WTC11 (cell line): ENCODE data around the gene LRATD1.

Experiments
- ATF2 ChIP-seq: sonication (generic); formaldehyde crosslinking; IDR thresholded peaks from 2 replicates; pipeline ENCODE4 v1.8.1; 2022; ENCODE audit warnings: low read depth, missing genetic modification reagents, borderline replicate concordance
- CTCF ChIP-seq: fragments of 200-600 bp; IDR thresholded peaks from 2 replicates; pipeline ENCODE4 v1.8.0; 2022; ENCODE audit warnings: antibody characterized with exemption
- ELF4 ChIP-seq: sonication (generic); formaldehyde crosslinking; IDR thresholded peaks from 2 replicates; pipeline ENCODE4 v1.8.1; 2022; ENCODE audit warnings: low read depth, mild to moderate bottlenecking, moderate library complexity, missing genetic modification reagents
- ESRRA ChIP-seq: sonication (generic); formaldehyde crosslinking; IDR thresholded peaks from 2 replicates; pipeline ENCODE4 v1.8.1; 2022; ENCODE audit warnings: mild to moderate bottlenecking, missing genetic modification reagents, borderline replicate concordance
- FOXP1 ChIP-seq: sonication (generic); formaldehyde crosslinking; IDR thresholded peaks from 2 replicates; pipeline ENCODE4 v1.8.0; 2022; ENCODE audit warnings: missing genetic modification reagents, mild to moderate bottlenecking, moderate library complexity, borderline replicate concordance
- GABPB1 ChIP-seq: sonication (generic); formaldehyde crosslinking; IDR thresholded peaks from 2 replicates; pipeline ENCODE4 v1.8.1; 2023; ENCODE audit warnings: mild to moderate bottlenecking, missing genetic modification reagents
- NR2C2 ChIP-seq: sonication (generic); formaldehyde crosslinking; IDR thresholded peaks from 2 replicates; pipeline ENCODE4 v1.8.0; 2022; ENCODE audit warnings: mild to moderate bottlenecking, missing genetic modification reagents
- SMAD3 ChIP-seq: sonication (generic); formaldehyde crosslinking; IDR thresholded peaks from 2 replicates; pipeline ENCODE4 v1.8.0; 2022; ENCODE audit warnings: missing genetic modification reagents, mild to moderate bottlenecking, borderline replicate concordance
- TEAD4 ChIP-seq: sonication (generic); formaldehyde crosslinking; IDR thresholded peaks from 2 replicates; pipeline ENCODE4 v1.8.0; 2022; ENCODE audit warnings: mild to moderate bottlenecking, missing genetic modification reagents
- ZNF219 ChIP-seq: sonication (generic); formaldehyde crosslinking; IDR thresholded peaks from 2 replicates; pipeline ENCODE4 v1.8.0; 2023; ENCODE audit warnings: missing genetic modification reagents, mild to moderate bottlenecking, borderline replicate concordance

- TF ChIP-seq CTCF (no peak), TEAD4 (CRISPR knock-in tag) (no peak), ZNF219 (CRISPR knock-in tag) (no peak), ELF4 (CRISPR knock-in tag) (no peak), FOXP1 (CRISPR knock-in tag) (no peak), GABPB1 (no peak), ATF2 (CRISPR knock-in tag) (no peak), SMAD3 (CRISPR knock-in tag) (no peak), ESRRA (CRISPR knock-in tag) (no peak), NR2C2 (CRISPR knock-in tag) (no peak)
Observed at GRCh38 chr2:14616950-14617349, 15.6 kb upstream of the LRATD1 start.
